GM19452 (cell line): Measurements from ENCODE around the gene SPACA1.
"Not testable (repeated sequence)": the region's sequence is repeated elsewhere in the genome, so short reads cannot be mapped to it uniquely, and the experiment has no call there.

ENCODE experiments used
- ATAC-seq: cut with Tn5 transposase; IDR thresholded peaks from one replicate; pipeline ENCODE4 v1.9.1; 2021; ENCODE audit not compliant: unreplicated experiment

SPACA1 gene

GRCh38 chr6:88047510-88048150 lies at the start of gene SPACA1:
SPACA1 (plus strand) TSS chr6:88047841; CDS start chr6:88047906, 65 bp downstream.
- no peak for ATAC-seq

GRCh38 chr6:88000713-88001112 lies 46.9 kb upstream of the SPACA1 start:
- no peak for ATAC-seq

GRCh38 chr6:88001279-88001678 lies 46.4 kb upstream of the SPACA1 start:
- not testable (repeated sequence) for ATAC-seq

GRCh38 chr6:88004707-88005106 lies 42.9 kb upstream of the SPACA1 start:
- ATAC-seq: no peak

- no peak for ATAC-seq
Measured at GRCh38 chr6:88006557-88006956, 41.1 kb upstream of the SPACA1 start.

GRCh38 chr6:88008411-88008810 lies 39.2 kb upstream of the SPACA1 start:
- ATAC-seq: no peak

- no peak for ATAC-seq
Measured at GRCh38 chr6:88008831-88009231, 38.8 kb upstream of the SPACA1 start.

GRCh38 chr6:88013015-88013414 lies 34.6 kb upstream of the SPACA1 start:
- peak; percentile 74 for ATAC-seq

- ATAC-seq: no peak
Measured at GRCh38 chr6:88013554-88013953, 34.1 kb upstream of the SPACA1 start.

- ATAC-seq: no peak
Measured at GRCh38 chr6:88020439-88020838, 27.2 kb upstream of the SPACA1 start.

GRCh38 chr6:88024696-88025095 lies 22.9 kb upstream of the SPACA1 start:
- no peak for ATAC-seq

- no peak for ATAC-seq
Measured at GRCh38 chr6:88031550-88031949, 16.1 kb upstream of the SPACA1 start.

- ATAC-seq: no peak
Measured at GRCh38 chr6:88044530-88044929, 3.1 kb upstream of the SPACA1 start.

- ATAC-seq: no peak
Measured at GRCh38 chr6:88045521-88046136, 2.0 kb upstream of the SPACA1 start.

GRCh38 chr6:88048578-88048977 lies 937 bp downstream of the SPACA1 start:
- ATAC-seq: no peak

GRCh38 chr6:88050140-88050818 lies 2.6 kb downstream of the SPACA1 start:
- no peak for ATAC-seq

GRCh38 chr6:88059191-88059590 lies 11.6 kb downstream of the SPACA1 start:
- ATAC-seq: no peak

GRCh38 chr6:88062376-88062775 lies 14.7 kb downstream of the SPACA1 start:
- ATAC-seq: no peak

- no peak for ATAC-seq
Measured at GRCh38 chr6:88072462-88072861, 24.8 kb downstream of the SPACA1 start.

GRCh38 chr6:88074791-88075190 lies 27.1 kb downstream of the SPACA1 start:
- no peak for ATAC-seq

- no peak for ATAC-seq
Measured at GRCh38 chr6:88077305-88077704, 29.7 kb downstream of the SPACA1 start.

GRCh38 chr6:88086792-88087191 lies 39.2 kb downstream of the SPACA1 start:
- ATAC-seq: no peak
